Cortex of kidney (tissue), 1 donor: ENCODE measurements around the gene KDM7A.
"Not testable (repeated sequence)": the region's sequence is repeated elsewhere in the genome, so short reads cannot be mapped to it uniquely, and the experiment has no call there.

ENCODE experiments used
- DNase-seq: peaks from one replicate; lab custom pipeline; 2025; lab: John Stamatoyannopoulos, UW

The KDM7A gene

DNA sequence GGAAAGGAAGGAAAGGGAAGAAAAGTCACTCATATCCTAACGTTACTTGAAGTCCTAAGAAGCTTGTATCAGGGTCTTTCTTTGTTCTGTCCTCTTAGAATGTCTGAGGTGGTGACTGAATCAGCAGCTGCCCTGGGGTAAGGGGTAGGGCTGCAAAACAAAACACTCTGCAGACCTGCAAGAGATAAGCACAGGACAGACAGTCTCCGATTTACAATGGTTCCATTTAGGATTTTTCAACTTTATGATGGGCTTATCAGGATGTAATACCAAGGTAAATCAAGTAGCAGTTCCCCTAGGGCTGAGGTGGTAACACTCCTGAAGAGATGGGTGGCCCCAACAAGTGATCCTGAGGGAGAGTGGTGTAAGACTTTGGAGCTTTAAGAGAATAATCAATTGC is 16.5 kb downstream of the KDM7A start:
- no peak for DNase-seq

DNA sequence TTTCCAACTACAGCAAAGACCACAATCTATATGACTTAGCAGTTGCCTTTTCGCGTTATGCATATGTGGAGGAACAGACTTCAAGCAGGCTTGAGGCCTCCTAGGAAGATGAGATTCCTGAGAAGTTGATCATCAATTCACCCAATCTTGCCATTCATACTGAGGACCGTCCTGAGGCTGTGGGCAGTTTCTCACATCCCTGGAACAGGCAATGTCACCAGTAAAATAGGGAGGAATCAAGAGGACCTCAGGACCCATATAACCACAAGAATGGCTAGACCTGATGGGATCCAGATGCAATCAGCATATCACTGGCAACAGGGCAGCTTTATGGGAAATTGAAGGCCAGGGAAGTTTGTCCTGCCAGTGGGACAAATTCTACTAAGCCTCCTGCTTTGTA is 17.3 kb downstream of the KDM7A start:
- DNase-seq: no peak

DNA sequence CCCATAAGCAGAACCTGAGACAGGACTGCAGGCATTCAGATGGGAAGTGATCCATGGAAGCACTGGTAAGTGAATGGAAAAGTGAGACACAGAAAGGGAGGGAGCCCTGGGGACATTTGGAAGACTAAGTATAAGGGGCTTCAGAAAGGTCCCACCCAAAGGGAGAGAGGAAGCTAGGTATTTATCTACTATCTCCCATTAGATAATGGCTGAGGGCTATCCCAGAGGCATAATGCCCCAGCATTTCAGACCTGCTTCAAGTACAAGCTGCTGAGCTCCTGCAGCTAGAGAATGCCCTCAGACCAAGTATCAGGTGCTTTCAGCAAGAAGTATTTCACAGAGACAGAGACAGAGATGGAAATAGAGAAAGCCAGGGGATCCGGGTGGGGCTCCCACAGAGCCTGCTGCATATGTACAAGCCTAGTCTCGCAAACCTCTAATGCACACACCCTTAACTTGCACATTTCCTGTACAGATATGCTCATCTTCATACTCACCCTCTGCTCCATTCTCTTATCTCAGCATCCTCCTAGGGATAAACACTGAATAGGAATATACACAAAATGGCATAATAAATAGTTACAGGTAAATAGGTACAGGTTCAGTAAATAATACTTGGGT is 20.2 kb downstream of the KDM7A start:
- no peak for DNase-seq

DNA sequence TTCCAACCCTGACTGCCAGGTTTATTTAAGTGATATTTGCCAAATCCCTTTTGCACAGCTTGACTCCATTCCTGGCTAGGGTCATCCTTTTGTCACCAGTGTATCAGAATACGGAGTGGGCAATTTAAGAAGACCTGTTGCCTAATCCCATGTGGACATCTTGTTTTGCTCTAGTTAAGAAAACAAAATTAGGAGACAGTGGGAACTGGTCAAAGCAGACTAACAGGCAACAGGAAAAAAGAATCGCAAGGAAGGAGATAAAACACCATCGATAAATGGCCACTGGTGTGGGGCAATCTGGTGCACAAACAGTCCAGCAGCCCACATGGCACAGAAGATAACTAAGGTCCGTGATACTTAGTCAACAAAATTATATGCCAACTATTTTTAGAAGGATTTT is 21.4 kb downstream of the KDM7A start:
- no peak for DNase-seq

DNA sequence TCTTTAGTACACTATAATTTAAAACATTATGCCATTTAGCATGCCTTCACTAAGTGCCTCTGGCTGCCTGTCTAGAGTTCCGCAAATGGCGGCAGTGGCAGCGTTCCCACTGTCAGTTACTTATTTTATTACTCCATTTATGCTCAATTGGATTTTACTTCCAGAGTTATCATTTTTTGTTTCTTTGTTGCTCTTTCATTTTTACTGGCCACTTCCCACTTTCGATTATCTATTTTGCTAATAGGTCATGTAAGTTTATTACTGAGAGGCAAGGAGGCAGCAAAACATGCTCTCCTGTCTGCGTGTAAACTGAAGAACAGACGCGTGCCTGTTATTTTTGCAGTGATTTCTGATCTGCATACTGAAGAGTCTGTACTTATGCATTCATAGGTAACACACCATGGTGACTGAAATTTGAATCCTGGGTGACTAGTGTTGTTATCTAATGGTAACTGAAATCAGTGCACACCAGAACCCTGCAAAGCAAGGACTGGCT is 23.1 kb downstream of the KDM7A start:
- DNase-seq: no peak

DNA sequence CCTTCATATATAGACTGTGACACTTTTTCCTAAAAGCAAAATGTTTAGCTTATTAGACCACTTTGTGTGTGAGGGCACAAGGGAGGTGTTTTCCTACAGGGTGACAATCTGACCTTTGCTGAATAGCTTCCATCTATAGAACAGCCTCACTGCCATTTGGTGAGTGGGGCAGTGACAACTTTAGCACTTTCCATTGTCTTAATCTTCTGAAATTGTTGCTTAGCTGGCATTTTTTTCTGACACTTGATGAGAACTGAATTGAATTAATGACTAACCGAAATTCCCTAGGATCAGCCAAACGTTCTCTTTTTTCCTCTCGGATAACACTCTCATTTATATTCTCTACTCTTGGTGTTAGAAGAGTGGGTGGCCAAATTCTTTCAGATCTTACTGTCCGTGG is 30.2 kb downstream of the KDM7A start:
- DNase-seq: no peak

DNA sequence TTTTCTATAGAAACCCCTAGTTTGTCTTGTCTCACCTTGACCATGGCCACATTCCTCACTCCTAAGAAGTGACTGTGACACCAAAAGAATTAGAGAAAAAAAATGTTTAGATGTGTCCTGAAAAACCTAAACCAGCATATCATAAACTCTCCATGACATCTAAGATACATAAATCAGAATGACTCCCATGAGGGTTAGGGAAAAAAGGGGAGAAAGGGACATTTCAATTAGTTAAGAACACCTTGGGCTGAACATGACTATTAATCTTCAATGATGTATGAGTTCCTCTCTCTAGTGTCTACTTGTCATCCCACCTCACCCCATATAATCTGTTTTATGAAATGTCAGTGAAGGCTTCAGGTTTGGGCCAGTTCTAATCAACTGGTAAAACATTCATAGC is 31.1 kb downstream of the KDM7A start:
- no peak for DNase-seq

DNA sequence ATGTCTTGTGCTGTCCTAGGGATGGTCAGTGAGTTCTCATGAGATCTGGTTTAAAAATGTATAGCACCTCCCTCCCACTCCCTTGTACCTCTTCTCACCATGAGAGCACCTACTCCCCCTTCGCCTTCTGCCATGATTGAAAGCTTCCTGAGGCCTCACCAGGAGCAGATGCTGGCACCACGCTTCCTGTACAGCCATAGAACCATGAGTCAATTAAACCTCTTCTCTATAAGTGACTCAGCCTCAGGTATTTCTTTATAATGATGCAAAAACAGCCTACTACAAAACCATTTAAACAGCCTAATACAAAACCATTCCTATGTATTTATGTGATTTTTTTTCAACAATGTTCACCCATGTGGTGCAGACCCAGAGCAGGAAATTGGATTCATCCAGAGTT is 32.0 kb downstream of the KDM7A start:
- no peak for DNase-seq

DNA sequence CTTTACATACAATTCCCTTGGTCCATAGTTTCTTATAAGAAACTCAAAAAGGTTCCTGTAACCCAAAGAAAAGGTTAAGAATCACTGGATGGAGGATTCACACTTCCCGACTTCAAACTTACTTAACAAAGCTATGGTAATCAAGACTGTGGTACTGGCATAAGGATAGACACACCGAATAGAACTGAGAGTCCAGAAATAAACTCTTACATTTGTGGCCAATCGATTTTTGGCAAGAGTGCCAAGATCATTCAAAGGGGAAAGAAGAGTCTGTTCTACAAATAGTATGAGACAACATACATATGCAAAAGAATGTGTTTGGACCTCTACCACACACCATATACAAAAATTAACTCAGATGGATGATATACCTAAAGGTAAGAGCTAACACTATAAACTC is 32.8 kb downstream of the KDM7A start:
- DNase-seq: no peak

DNA sequence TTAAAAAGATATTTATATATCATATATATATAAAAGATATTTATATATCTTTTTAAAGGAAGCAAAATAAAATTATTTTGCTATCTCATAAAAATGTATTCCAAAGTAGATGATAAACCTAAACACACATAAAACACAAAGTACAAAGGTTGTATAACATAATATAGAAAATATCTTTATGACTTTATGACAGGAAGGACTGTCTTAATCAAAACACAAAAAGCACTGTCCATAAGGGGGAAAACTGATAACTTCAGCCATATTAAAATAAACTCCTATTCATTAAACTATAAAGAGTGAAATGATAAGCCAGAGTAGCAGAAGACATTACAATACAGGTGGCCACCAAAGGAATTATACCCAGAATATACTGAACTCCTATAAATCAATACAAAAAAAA is 34.8 kb downstream of the KDM7A start:
- DNase-seq: no peak

DNA sequence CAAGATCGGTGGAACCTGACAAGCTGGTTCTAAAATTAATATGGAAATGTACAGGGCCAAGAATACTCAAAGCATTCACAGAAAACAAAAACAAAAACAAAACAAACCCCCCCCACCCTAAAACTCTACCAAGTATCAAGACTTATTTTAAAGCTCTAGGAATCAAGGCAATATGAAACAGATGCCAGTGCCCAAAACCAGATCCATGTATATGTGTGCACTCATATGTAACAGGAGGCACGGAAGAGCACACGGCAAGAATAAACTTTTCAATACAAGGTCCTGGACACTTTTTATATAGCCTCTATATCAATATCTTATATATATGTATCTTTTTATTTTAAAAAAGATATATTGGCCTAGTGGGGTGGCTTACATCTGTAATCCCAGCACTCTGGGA is 35.5 kb downstream of the KDM7A start:
- DNase-seq: no peak

DNA sequence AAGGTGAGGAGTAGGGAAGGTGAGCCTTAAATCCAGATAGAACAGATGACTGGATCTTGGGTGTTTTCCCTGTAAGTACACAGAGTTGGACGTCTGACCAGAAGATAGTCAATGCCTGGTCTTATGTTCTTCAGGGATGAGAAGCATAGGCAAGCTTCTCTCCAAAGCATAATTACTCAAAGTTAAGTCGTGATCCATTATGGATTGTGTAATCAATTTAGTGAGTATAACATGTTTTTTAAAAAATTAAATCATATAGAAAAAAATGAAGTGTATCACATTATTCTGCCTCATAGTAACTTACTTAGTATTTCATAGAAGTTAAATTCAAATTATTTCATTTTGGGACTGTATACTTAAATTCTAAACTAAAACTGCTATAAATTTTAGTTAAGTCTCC is 39.7 kb downstream of the KDM7A start:
- no peak for DNase-seq

DNA sequence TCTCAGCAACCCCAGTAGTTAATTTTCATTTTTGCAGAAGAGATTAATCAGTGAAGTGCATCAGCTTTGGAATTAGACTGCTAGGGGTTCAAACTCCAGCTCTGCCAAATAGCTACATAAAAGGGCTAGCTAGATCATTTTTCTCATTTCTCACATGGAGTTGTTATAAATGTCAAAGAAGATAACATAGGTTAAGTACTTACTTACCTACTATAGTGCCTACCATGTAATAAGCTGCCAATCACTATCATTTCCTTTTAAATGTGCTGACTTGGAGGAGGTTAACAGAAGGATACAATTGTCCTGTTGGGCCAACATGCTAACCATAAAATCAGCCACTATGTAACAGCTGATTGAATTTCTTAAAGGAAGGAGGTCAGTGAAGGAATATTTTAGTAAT is 40.7 kb downstream of the KDM7A start:
- DNase-seq: no peak

DNA sequence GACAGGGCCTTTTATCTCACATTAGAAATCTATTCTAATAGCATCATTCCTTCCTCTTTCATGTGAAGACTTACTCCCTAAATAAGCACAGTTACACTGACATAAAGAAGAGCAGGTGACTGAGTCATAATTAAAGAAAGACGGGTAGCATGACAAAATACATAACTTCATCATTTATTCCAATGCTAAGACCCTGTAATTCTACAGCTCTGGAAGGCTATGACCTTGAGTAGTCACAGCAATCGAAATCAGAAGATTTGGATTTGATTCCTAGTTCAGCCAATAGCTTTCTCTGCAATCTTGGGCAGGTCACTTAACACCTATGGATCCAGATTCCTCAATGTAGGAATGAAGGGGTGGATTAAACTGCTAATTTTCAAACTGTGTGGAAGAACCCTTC is 42.7 kb downstream of the KDM7A start:
- DNase-seq: no peak

DNA sequence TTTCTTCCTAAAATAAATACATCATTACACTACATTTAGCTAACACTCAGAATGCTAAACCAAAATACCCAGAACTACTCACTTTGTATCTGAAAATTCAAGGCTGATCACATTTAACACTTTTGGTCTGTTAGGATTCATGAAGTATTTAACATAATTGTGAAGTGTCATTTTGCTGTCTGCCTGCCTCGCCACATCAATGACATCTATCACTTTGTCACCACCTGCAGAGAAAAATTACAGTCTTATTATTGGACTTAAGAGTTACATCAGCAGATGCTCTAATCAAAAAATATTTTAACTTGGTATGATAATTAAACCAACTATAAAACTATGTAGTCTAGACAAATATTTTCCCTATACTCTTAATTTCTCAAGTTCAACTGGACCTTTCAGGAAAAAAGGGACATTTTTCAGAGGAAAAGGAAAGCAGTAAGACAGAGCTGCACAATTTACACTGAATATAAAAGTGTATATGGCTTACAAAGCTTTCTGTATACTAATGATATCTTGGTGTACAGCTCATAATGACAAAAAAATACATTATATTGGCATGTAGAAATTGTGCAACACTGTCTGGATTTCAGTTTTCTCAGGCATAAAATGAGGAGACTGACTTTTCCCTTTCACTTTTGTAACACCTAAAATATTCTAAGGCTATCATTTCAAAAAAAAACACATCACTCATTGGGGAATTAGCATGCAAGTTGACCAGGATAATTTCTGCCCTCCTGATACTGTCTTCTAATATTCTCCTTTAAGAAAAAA is 49.2 kb downstream of the KDM7A start:
- no peak for DNase-seq

DNA sequence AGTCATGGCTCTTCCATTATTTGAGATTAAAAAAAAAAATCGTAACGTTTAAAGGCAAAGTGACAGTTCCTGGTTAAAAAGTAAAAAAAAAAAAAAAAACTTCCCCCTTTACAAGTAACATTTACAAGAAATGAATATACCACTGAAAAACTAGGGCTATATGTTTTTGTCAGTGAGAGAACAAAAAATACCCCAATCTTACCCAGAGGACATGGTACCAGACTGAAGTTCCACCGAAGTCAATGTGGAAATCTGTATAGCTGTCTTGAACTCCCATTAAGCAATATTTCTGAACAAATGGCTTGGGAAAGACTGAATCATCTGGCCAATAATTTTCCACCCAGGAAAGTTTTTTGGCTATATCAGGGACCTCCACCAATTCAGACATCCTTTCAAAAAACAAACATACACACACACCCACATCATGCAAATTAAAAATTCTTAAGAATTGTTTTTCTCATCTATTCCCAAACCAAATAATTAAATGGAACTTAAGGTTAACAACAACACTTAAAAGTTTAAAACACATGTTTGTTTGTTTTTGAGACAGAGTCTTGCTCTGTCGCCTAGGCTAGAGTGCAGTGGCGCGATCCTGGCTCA is 50.2 kb downstream of the KDM7A start:
- no peak for DNase-seq

DNA sequence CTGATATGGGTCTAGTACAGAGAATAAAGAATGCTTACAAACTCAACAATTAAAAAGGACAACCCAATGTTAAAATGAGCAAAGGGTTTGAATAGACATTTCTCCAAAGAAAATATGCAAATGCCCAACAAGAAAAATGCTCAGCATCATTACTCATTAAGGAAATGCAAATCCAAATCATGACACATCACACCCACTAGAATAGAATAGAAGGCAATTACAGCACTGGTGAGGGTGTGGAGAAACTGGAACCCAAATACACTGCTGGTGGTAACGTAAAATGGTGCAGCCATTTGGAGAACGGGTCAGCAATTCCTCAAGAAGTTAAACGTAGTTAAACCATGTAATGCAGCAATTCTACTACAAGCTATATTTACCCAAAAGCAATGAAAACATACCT is 53.8 kb downstream of the KDM7A start:
- DNase-seq: no peak

DNA sequence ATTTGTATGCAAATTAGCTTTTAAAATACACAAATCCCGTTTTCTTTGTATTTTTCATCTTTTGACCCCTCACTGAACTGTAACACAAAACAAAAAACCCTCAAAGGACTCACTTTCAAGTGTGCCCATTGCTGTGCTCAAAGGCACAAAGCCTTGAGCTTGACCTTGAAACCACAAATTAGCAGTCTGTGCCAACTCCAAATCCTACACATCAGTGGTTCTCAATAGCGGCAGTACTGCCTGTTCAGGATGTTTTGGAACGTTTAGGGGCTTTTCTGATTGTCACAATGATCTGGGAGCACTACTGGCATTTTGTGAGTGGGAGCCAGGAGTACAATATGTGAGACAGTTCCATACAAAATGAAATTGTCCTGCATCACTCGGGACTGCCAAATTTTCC is 55.5 kb downstream of the KDM7A start:
- DNase-seq: no peak

DNA sequence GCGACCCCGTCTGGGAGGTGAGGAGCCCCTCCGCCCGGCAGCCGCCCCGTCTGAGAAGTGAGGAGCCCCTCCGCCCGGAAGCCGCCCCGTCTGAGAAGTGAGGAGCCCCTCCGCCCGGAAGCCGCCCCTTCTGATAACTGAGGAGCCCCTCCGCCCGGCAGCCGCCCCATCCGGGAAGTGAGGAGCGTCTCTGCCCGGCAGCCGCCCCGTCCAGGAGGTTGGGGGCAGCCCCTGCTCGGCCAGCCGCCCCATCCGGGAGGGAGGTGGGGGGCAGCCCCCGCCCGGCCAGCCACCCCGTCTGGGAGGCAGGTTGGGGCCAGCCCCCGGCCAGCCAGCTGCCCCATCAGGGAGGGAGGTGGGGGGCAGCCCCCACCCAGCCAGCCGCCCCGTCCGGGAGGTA is 62.0 kb downstream of the KDM7A start:
- not testable (repeated sequence) for DNase-seq

DNA sequence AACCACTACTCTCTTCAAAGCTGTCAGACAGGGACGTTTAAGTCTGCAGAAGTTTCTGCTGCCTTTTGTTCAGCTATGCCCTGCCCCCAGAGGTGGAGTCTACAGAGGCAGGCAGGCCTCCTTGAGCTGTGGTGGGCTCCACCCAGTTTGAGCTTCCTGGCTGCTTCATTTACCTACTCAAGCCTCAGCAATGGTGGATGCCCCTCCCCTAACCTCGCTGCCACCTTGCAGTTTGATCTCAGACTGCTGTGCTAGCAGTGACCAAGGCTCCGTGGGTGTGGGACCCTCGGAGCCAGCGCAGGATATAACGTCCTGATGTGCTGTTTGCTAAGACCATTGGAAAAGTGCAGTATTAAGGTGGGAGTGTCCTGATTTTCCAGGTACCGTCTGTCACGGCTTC is 68.0 kb downstream of the KDM7A start:
- DNase-seq: not testable (repeated sequence)

DNA sequence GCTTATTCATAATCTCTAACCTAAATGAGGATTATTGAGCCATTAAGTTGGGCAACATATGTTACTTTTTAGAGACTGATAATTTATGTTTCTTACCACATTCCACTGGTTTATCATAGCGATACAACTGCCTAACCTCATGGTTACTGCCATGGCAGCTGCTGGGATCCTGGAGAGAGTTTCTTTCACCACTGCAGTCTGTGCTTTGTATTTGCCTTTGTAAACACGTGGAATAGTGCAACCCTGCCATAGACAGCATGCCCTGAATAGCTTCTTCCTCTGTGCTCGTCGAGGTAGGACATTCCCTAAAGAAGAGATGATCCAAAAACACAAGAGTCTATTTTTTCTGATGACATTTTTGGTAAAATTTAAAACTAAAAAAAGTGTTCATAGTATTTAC is 80.3 kb downstream of the KDM7A start:
- DNase-seq: no peak

DNA sequence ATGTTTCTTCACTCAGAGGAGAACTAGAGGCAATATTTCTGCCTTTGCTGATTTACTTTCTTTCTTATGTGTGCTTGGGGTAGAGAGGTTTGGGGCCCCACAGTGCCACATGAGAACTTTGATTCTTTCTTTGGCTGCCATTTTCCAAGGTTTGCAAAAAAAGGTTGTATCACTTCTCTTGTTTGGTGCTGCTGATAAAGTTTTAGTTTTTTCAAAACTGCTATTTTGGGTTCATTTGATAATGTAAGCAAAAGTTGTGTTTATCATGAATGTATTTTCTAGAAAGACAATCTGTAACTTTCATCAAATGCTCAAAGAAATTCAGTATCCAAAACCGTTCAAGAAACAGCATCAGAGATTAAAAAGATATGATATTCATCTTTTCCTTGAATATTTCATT is 83.4 kb downstream of the KDM7A start:
- no peak for DNase-seq

DNA sequence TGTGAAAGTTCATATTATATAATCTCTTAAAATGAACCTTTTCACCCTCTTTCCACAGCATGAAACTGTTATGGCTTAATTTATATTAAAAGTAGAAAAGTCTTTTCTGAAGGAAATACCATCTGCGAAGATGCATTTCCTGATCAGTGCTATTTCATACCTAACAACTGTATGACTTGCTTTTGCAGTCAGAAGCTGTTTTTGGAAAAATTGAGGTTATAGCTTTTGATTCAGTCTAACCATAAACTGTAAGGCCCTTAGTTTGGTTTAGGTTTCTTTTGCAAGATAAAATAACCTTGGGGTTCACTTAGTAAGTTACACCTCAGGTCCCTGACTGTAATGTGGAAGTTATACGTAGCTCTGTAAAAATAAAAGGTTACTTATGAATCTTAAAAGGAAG is 91.3 kb downstream of the KDM7A start:
- DNase-seq: no peak

DNA sequence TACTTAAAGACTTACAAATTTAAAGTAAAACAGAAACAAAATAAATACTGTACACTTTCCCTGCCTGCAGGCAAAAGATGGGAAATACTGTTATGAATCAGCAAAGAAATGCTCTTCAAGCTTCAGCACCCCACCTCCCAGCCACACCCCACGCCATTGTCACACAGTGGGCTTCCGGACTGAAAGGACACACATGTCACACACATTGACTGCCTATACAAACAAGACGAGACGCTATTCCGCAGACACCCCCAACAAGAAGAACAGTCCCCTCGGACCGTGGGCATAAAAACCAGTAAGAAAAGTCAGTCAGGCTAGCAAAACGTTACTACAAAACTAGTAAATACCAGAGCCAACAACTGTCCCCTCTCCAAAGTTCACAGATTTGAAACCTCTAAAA is 91.8 kb downstream of the KDM7A start:
- DNase-seq: no peak
